ENCODE data around the gene USP2. TPM values are rescaled to one million over a fixed set of nuclear protein-coding genes. Genes with fewer than 3 reads are reported as not detected.
A peak's percentile ranks its signal among the peaks of the same experiment; 100 is the strongest.

Gene USP2
- total RNA-seq, 2 experiments from 2014 or later, result 10.6 to 24.5 TPM

DNA sequence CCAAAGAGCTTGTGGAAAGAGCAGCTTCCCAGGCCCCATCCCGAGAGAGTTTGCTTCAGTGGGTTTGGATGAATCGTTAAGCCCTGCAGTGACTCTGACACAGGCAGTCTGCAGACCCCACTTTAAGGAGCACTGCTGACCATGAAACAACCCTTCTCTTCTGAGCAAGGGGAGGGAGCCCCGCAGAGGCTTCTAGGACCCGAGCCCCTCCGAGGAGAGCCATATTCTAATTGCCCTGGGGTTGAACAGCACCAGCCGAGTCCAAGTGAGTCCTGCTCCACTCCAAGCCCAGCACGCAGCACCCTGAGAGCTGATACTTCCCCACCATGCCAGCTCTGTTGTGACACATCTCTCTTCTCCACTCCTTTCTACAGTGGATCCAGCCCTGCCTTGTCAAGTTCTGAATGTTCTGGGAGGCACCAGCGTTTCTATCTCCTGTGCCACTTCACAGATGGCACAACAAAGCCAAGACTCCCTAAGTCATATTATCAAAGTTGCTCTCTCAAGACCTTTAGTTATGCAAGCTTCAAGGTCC, 10.4 kb downstream of the USP2 start:
- no peak overlapping the region for H3K4me3 ChIP-seq (ENCODE audit: low read depth, low read length, poor library complexity, severe bottlenecking)
- peak overlapping the region; percentile 13 for H3K27ac ChIP-seq (ENCODE audit: low read depth, low read length, poor library complexity, severe bottlenecking)
- no peaks in the 10 kb centered on the region for H3K9me2 ChIP-seq (ENCODE audit: insufficient read depth, low read length)
- no TSS peak for BruUV-seq (replicated peaks)
- H3K79me2 ChIP-seq (ENCODE audit: insufficient read depth, low read depth, low read length), result no peaks in the 10 kb centered on the region
- TF ChIP-seq CTCF (conservative IDR thresholded peaks at IDR 0.05; ENCODE audit: low read length) (no peak), EZH2phosphoT487 (IDR thresholded peaks at IDR 0.05; ENCODE audit: borderline replicate concordance, low read depth, low read length) (no peak)
- H3K4me2 ChIP-seq (ENCODE audit: low read length), result peak overlapping the region; percentile 64
- no peak overlapping the region for H2AFZ ChIP-seq (ENCODE audit: low read length)
- ChIA-PET CTCF (ENCODE audit: unreplicated experiment) (interaction anchor here (0.7 to 1.5 kb wide), 3 partner anchors 9 to 37 kb away, joined by 3 to 7 read pairs (median 4); no protein-coding TSS in a partner anchor), POLR2A (interaction anchor here (0.5 to 1.5 kb wide), 3 partner anchors 10 to 180 kb away, joined by 3 to 5 read pairs (median 3); no protein-coding TSS in a partner anchor)
- no peaks in the 10 kb centered on the region for H3K9me3 ChIP-seq (ENCODE audit: low read length)
- intact Hi-C loops (cut with micrococcal nuclease; ENCODE audit: unreplicated experiment), result loop anchor here (5.0 kb wide), 1 partner anchor 49 kb away; no protein-coding TSS in a partner anchor
- peaks cover 79% of the 10 kb centered on the region for H3K4me1 ChIP-seq (ENCODE audit: insufficient read depth, low read length, poor library complexity, severe bottlenecking)
- no peaks in the 10 kb centered on the region for H4K20me1 ChIP-seq (ENCODE audit: insufficient read depth, low read length)
- DNase-seq (ENCODE audit: low spot score), result no peak
- no peaks in the 10 kb centered on the region for H3K36me3 ChIP-seq (ENCODE audit: insufficient read depth, low read length)

DNA sequence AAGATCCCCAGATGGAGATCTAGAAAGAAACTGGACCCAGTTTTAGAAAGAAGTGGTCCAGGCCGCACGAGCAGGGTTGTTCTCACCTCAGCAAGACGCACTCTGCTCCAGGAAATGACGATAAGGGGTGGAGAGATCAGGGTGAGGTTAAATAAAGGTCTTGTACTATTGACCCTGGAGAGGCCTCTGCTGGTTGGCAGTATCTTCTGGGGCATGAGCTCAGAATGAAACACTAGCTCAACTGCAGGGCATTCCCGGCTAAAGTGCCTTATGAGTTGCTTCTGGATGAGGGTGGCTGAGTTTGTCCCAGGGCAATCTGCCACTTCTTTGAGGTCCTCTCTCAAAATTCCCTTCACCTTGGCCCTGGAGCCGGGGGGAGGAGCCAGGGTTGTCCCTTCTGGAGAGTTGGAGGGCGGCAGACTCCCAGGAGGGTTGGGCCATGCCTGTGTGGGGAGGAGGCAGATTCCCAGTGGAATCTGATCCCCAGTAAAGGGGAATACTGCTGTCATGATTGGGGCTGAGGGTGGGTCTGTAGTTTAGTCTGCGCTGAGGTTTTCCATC, 10.9 kb downstream of the USP2 start:
- H3K27ac ChIP-seq (ENCODE audit: low read depth, low read length, poor library complexity, severe bottlenecking), result peak overlapping the region; percentile 13
- no peak overlapping the region; the same call in 1 of the 2 replicates for H2AFZ ChIP-seq (ENCODE audit: low read length)
- no peaks in the 10 kb centered on the region for H3K36me3 ChIP-seq (ENCODE audit: insufficient read depth, low read length)
- BruUV-seq (replicated peaks), result no TSS peak
- H3K9me3 ChIP-seq (ENCODE audit: low read length), result no peaks in the 10 kb centered on the region
- peak; percentile 51 for DNase-seq (ENCODE audit: low spot score)
- TF ChIP-seq EZH2phosphoT487 (IDR thresholded peaks at IDR 0.05; ENCODE audit: borderline replicate concordance, low read depth, low read length), result no peak
- TF ChIP-seq CTCF (conservative IDR thresholded peaks at IDR 0.05; ENCODE audit: low read length), result peak; percentile 24; the same call in 1 of the 2 replicates
- CTCF ChIA-PET (ENCODE audit: unreplicated experiment), result interaction anchor here (0.5 to 1.5 kb wide), 3 partner anchors 9 to 33 kb away, joined by 3 to 7 read pairs (median 4); no protein-coding TSS in a partner anchor
- H3K9me2 ChIP-seq (ENCODE audit: insufficient read depth, low read length), result no peaks in the 10 kb centered on the region
- H3K4me1 ChIP-seq (ENCODE audit: insufficient read depth, low read length, poor library complexity, severe bottlenecking), result peaks cover 84% of the 10 kb centered on the region
- H4K20me1 ChIP-seq (ENCODE audit: insufficient read depth, low read length), result no peaks in the 10 kb centered on the region
- intact Hi-C loops (cut with micrococcal nuclease; ENCODE audit: unreplicated experiment), result loop anchor here (5.0 kb wide), 1 partner anchor 48 kb away; no protein-coding TSS in a partner anchor
- no peaks in the 10 kb centered on the region for H3K79me2 ChIP-seq (ENCODE audit: insufficient read depth, low read depth, low read length)
- peak overlapping the region; percentile 64 for H3K4me2 ChIP-seq (ENCODE audit: low read length)
- POLR2A ChIA-PET, result interaction anchor here (0.6 to 1.5 kb wide), 3 partner anchors 9 to 179 kb away, joined by 3 to 5 read pairs (median 3); no protein-coding TSS in a partner anchor
- no peak overlapping the region for H3K4me3 ChIP-seq (ENCODE audit: low read depth, low read length, poor library complexity, severe bottlenecking)

Measured in OCI-LY7 (cell line).